SU-DHL-6 (cell line): ENCODE results near the gene VPS13D.
"Not testable (repeated sequence)": the region's sequence is repeated elsewhere in the genome, so short reads cannot be mapped to it uniquely, and the experiment has no call there.

Experiments
- H2AFZ ChIP-seq: fragments of 200-600 bp; sonication (generic); 2 replicates; pipeline ENCODE4 v1.6.1; 2014; ENCODE audit warnings: low read depth, mild to moderate bottlenecking, moderate library complexity, mixed read lengths, antibody characterized with exemption, low read length; ENCODE audit not compliant: severe bottlenecking
- H3F3A ChIP-seq: fragments of 200-600 bp; shearing (Covaris generic); 2 replicates; pipeline ENCODE4 v1.6.0; 2016; ENCODE audit warnings: antibody characterized with exemption, mild to moderate bottlenecking; ENCODE audit not compliant: insufficient read depth
- H3K27ac ChIP-seq: fragments of 200-600 bp; sonication (generic); 2 replicates; pipeline ENCODE4 v1.5.1; 2016; ENCODE audit warnings: low read depth, mild to moderate bottlenecking, low read length, moderate library complexity, mixed read lengths
- H3K27me3 ChIP-seq: fragments of 200-600 bp; sonication (generic), shearing (Covaris generic); 2 replicates; pipeline ENCODE4 v1.6.0; 2014; ENCODE audit warnings: mild to moderate bottlenecking, low read length
- H3K36me3 ChIP-seq: fragments of 200-600 bp; sonication (generic); 2 replicates; pipeline ENCODE4 v1.6.1; 2014; ENCODE audit warnings: mild to moderate bottlenecking, low read length, mixed read lengths
- H3K4me2 ChIP-seq: fragments of 300-600, 200-600 bp; shearing (Covaris generic), sonication (generic); 2 replicates; pipeline ENCODE4 v1.6.0; 2014; ENCODE audit warnings: low read length, low read depth, mild to moderate bottlenecking; ENCODE audit not compliant: poor library complexity, severe bottlenecking
- H3K4me3 ChIP-seq: fragments of 200-600 bp; sonication (generic); 2 replicates; pipeline ENCODE4 v1.5.1; 2014; ENCODE audit warnings: antibody characterized with exemption, low read length, mild to moderate bottlenecking, mixed read lengths; ENCODE audit not compliant: insufficient read depth, poor library complexity, severe bottlenecking
- H3K79me2 ChIP-seq: fragments of 200-600 bp; sonication (generic); 2 replicates; pipeline ENCODE4 v1.6.1; 2014; ENCODE audit warnings: mild to moderate bottlenecking, low read length, moderate library complexity; ENCODE audit not compliant: insufficient read depth
- H3K9ac ChIP-seq: fragments of 200-600 bp; sonication (generic); 2 replicates; pipeline ENCODE4 v1.7.0; 2014; ENCODE audit warnings: mild to moderate bottlenecking, low read length
- H3K9me2 ChIP-seq: fragments of 200-600 bp; sonication (generic); replicated peaks from 2 replicates; pipeline ENCODE4 v1.6.1; 2014; ENCODE audit warnings: low read length; ENCODE audit not compliant: insufficient read depth
- H3K9me3 ChIP-seq: fragments of 200-600 bp; sonication (generic); 2 replicates; pipeline ENCODE4 v1.6.1; 2014; ENCODE audit warnings: low read length, mixed read lengths; ENCODE audit not compliant: insufficient read depth
- H4K20me1 ChIP-seq: fragments of 200-600 bp; sonication (generic); 2 replicates; pipeline ENCODE4 v1.6.1; 2014; ENCODE audit warnings: low read depth, mild to moderate bottlenecking, antibody characterized with exemption, low read length, moderate library complexity, mixed read lengths
- CTCF ChIP-seq: fragments of 200-600 bp; sonication (generic); IDR thresholded peaks from one replicate; pipeline ENCODE4 v1.5.1; 2017; ENCODE audit warnings: antibody characterized with exemption, mild to moderate bottlenecking, low read length, moderate library complexity; ENCODE audit not compliant: insufficient read depth, poor library complexity, severe bottlenecking
- EZH2phosphoT487 ChIP-seq: fragments of 200-600 bp; sonication (generic), shearing (Covaris generic); conservative IDR thresholded peaks from 2 replicates; pipeline ENCODE4 v1.6.1; 2018; ENCODE audit warnings: mild to moderate bottlenecking, antibody characterized with exemption, low read length, moderate library complexity, mixed read lengths

Gene VPS13D

GRCh38 chr1:12452262-12452661 is 222.4 kb downstream of the VPS13D start:
- Histone ChIP-seq H3K4me3 (no peak overlapping the region), H3K27me3 (no peaks in the 10 kb centered on the region), H2AFZ (no peak overlapping the region), H4K20me1 (no peaks in the 10 kb centered on the region), H3K79me2 (no peaks in the 10 kb centered on the region), H3K27ac (no peak overlapping the region), H3F3A (no peaks in the 10 kb centered on the region), H3K9me2 (no peaks in the 10 kb centered on the region), H3K4me2 (no peak overlapping the region), H3K9ac (no peak overlapping the region), H3K36me3 (no peaks in the 10 kb centered on the region), H3K9me3 (no peaks in the 10 kb centered on the region)
- TF ChIP-seq CTCF, result no peak
- no peak for TF ChIP-seq EZH2phosphoT487

GRCh38 chr1:12453400-12454343 is 223.8 kb downstream of the VPS13D start:
- no peaks in the 10 kb centered on the region for H3K27me3 ChIP-seq
- no peak overlapping the region for H3K27ac ChIP-seq
- H3F3A ChIP-seq, result no peaks in the 10 kb centered on the region
- no peak overlapping the region for H3K4me2 ChIP-seq
- H4K20me1 ChIP-seq, result no peaks in the 10 kb centered on the region
- H3K4me3 ChIP-seq, result no peak overlapping the region
- TF ChIP-seq EZH2phosphoT487, result no peak
- no peak for TF ChIP-seq CTCF
- H3K9me3 ChIP-seq, result no peaks in the 10 kb centered on the region
- no peak overlapping the region for H3K9ac ChIP-seq
- H3K79me2 ChIP-seq, result no peaks in the 10 kb centered on the region
- no peaks in the 10 kb centered on the region for H3K9me2 ChIP-seq
- H2AFZ ChIP-seq, result no peak overlapping the region
- no peaks in the 10 kb centered on the region for H3K36me3 ChIP-seq

DNA sequence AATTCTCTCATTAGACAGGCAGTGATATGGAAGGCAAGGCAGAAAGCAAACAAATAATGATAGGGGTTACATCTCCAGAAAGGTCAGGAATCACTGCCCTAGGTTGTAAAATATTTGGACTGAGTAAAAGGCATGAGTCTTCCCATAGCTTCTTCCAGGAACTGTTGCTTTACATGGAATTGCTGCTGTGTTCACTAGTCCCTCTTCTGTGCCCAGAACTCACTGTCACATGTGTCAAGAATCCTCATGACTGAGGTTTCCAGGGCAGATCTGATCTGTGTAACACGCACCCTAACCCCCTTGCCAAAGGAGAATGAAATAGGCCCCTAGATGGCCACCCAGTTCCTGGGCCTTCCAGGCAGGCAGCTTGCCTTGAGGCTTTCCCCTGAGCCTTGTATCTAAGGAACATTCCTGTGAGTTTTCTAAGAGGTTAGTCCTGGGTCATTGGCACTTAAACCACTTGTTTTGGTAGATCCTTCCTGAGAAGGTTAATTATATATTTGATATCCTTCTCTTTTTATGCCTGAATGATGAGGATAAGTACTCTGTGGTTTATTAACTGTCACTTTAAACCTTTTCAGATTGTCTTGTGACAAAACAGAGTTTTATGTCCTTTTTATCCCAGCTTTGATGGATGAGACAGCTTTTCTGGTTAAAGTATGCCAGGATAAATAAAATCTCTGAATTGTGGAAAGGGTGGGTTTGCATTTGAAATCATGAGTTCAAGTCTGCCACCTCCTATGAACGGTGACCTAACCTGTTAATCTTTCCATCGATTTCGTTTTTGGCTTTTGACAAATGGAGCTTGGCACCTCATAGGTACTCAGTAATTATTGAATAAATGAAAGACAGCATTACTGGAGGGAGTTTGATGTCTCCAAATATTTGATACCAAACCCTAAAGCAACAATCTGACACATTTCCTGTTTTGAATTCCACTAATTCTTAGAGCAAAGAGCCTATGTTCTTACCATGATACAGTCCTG is 224.9 kb downstream of the VPS13D start:
- Histone ChIP-seq H3K4me2 (no peak overlapping the region), H3K9me3 (no peaks in the 10 kb centered on the region), H3K79me2 (no peaks in the 10 kb centered on the region), H3K27ac (no peak overlapping the region), H3F3A (no peaks in the 10 kb centered on the region), H3K9ac (no peak overlapping the region), H2AFZ (no peak overlapping the region), H3K36me3 (no peaks in the 10 kb centered on the region), H3K27me3 (no peaks in the 10 kb centered on the region), H3K9me2 (no peaks in the 10 kb centered on the region), H3K4me3 (no peak overlapping the region), H4K20me1 (no peaks in the 10 kb centered on the region)
- TF ChIP-seq EZH2phosphoT487 (no peak), CTCF (no peak)

DNA sequence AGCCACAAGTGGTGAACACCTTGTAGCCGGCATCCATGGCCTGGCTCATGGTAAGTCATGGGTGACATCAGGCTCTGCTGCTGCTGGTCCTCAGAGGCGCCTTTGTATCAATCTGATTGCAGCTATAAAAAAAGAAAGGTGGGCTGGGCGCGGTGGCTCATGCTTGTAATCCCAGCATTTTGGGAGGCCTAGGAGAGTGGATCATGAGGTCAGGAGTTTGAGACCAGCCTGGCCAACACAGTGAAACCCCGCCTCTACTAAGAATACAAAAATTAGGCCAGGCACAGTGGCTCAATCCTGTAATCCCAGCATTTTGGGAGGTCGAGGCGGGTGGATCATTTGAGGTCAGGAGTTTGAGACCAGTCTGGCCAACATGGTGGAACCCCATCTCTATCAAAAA is 226.3 kb downstream of the VPS13D start:
- H3F3A ChIP-seq, H3K27ac ChIP-seq: not testable (repeated sequence)

More for the DNA sequence above, 226.3 kb downstream of the VPS13D start:
- H3K4me2 ChIP-seq, H4K20me1 ChIP-seq, H3K9me3 ChIP-seq, H2AFZ ChIP-seq, H3K27me3 ChIP-seq, H3K4me3 ChIP-seq, H3K36me3 ChIP-seq, H3K79me2 ChIP-seq, H3K9ac ChIP-seq, H3K9me2 ChIP-seq: not testable (repeated sequence)
